Nephron (organoid): Measurements from ENCODE around the gene UQCC5.
A peak's percentile ranks its signal among the peaks of the same experiment; 100 is the strongest.

Experiments used
- H3K27ac Mint-ChIP-seq, 3 experiments: 2 replicates each; pipeline ENCODE4 v1.8.0; 2020; ENCODE audit warnings: mixed read lengths in 3 of 3, mild to moderate bottlenecking in 2 of 3, moderate library complexity in 1 of 3
- H3K27me3 Mint-ChIP-seq: 2 replicates; pipeline ENCODE4 v1.8.0; 2021; ENCODE audit warnings: low read depth, mild to moderate bottlenecking, moderate library complexity, mixed read lengths
- H3K36me3 Mint-ChIP-seq: 2 replicates; pipeline ENCODE4 v1.8.0; 2020; ENCODE audit warnings: low read depth, mixed read lengths
- H3K4me1 Mint-ChIP-seq: 2 replicates; pipeline ENCODE4 v1.8.0; 2020; ENCODE audit warnings: mixed read lengths
- H3K4me3 Mint-ChIP-seq, 3 experiments: 2 replicates each; pipeline ENCODE4 v1.8.0; 2020; ENCODE audit warnings: mild to moderate bottlenecking in 3 of 3, mixed read lengths in 3 of 3, moderate library complexity in 2 of 3
- H3K9me3 Mint-ChIP-seq: 2 replicates; pipeline ENCODE4 v1.8.0; 2020; ENCODE audit warnings: mixed read lengths
- CTCF ChIP-seq, 3 experiments: fragments of 200-600 bp; sonication (generic); IDR thresholded peaks; one replicate each; pipeline ENCODE4 v1.5.0; 2021; ENCODE audit warnings: antibody characterized with exemption in 3 of 3; ENCODE audit not compliant: unreplicated experiment in 3 of 3

The UQCC5 gene

GRCh38 chr3:52494886-52495495 lies 41.4 kb upstream of the UQCC5 start, which contains the start of gene STAB1:
STAB1 (plus strand) TSS chr3:52495338; CDS start chr3:52495414, 76 bp downstream.
- Mint-ChIP-seq H3K4me3 (no peak within 1 kb of the TSS), H3K27ac (peak within 1 kb of the TSS in 1 of 3 experiments; percentile 9), H3K36me3 (peaks cover 22% of the 10 kb centered on the region), H3K9me3 (no peaks in the 10 kb centered on the region), H3K27me3 (no peaks in the 10 kb centered on the region), H3K4me1 (peaks cover 5% of the 10 kb centered on the region)
- TF ChIP-seq CTCF (IDR thresholded peaks at IDR 0.05; ENCODE audit: unreplicated experiment in 3 of 3): no peak

- Mint-ChIP-seq H3K9me3 (no peaks in the 10 kb centered on the region), H3K36me3 (peaks cover 14% of the 10 kb centered on the region), H3K27me3 (no peaks in the 10 kb centered on the region), H3K4me3 (no peak overlapping the region), H3K27ac (no peak overlapping the region), H3K4me1 (peaks cover 5% of the 10 kb centered on the region)
- no peak for TF ChIP-seq CTCF (IDR thresholded peaks at IDR 0.05; ENCODE audit: unreplicated experiment in 3 of 3)
Observed at GRCh38 chr3:52495777-52496602, 40.4 kb upstream of the UQCC5 start.

- no peaks in the 10 kb centered on the region for H3K36me3 Mint-ChIP-seq
Observed at GRCh38 chr3:52498137-52499054, 38.0 kb upstream of the UQCC5 start.

GRCh38 chr3:52501046-52501445 lies 35.4 kb upstream of the UQCC5 start:
- Mint-ChIP-seq H3K4me3 (no peak overlapping the region), H3K27me3 (no peaks in the 10 kb centered on the region), H3K36me3 (no peaks in the 10 kb centered on the region), H3K9me3 (no peaks in the 10 kb centered on the region), H3K27ac (no peak overlapping the region), H3K4me1 (no peaks in the 10 kb centered on the region)
- TF ChIP-seq CTCF (IDR thresholded peaks at IDR 0.05; ENCODE audit: unreplicated experiment in 3 of 3): no peak

More at GRCh38 chr3:52498137-52499054, 38.0 kb upstream of the UQCC5 start:
- H3K4me1 Mint-ChIP-seq: no peaks in the 10 kb centered on the region
- no peaks in the 10 kb centered on the region for H3K9me3 Mint-ChIP-seq
- H3K27me3 Mint-ChIP-seq: no peaks in the 10 kb centered on the region
- H3K4me3 Mint-ChIP-seq: no peak overlapping the region
- H3K27ac Mint-ChIP-seq: no peak overlapping the region
- no peak for TF ChIP-seq CTCF (IDR thresholded peaks at IDR 0.05; ENCODE audit: unreplicated experiment in 3 of 3)

GRCh38 chr3:52502001-52502400 lies 34.4 kb upstream of the UQCC5 start:
- no peak overlapping the region for H3K27ac Mint-ChIP-seq
- no peaks in the 10 kb centered on the region for H3K27me3 Mint-ChIP-seq
- H3K4me3 Mint-ChIP-seq: no peak overlapping the region
- no peak for TF ChIP-seq CTCF (IDR thresholded peaks at IDR 0.05; ENCODE audit: unreplicated experiment in 3 of 3)
- no peaks in the 10 kb centered on the region for H3K36me3 Mint-ChIP-seq
- no peaks in the 10 kb centered on the region for H3K9me3 Mint-ChIP-seq
- H3K4me1 Mint-ChIP-seq: no peaks in the 10 kb centered on the region
